ENCODE data around the gene DNAJC25.
"Not testable (repeated sequence)": the region's sequence is repeated elsewhere in the genome, so short reads cannot be mapped to it uniquely, and the experiment has no call there.

The DNAJC25 gene

GRCh38 chr9:111668026-111668573, 37.0 kb downstream of the DNAJC25 start:
- no peak for DNase-seq (ENCODE audit: low read depth)

DNA sequence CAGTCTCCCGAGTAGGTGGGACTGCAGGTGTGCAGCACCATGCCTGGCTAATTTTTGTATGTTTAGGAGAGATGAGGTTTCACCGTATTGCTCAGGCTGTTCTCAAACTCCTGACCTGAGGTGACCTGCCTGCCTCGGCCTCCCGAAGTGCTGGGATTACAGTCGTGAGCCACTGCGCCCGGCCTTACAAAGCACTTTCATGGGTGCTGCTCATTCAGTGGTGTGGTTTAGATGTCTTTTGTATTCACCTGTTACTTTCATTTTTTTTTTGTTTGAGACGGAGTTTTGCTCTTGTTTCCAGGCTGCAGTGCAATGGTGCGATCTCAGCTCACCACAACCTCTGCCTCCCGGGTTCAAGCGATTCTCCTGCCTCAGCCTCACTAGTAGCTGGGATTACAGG, 37.5 kb downstream of the DNAJC25 start:
- not testable (repeated sequence) for DNase-seq (ENCODE audit: low read depth)

GRCh38 chr9:111674319-111674718, 43.2 kb downstream of the DNAJC25 start:
- no peak for DNase-seq (ENCODE audit: low read depth)

GRCh38 chr9:111676116-111676515, 45.0 kb downstream of the DNAJC25 start:
- DNase-seq (ENCODE audit: low read depth), result no peak

DNA sequence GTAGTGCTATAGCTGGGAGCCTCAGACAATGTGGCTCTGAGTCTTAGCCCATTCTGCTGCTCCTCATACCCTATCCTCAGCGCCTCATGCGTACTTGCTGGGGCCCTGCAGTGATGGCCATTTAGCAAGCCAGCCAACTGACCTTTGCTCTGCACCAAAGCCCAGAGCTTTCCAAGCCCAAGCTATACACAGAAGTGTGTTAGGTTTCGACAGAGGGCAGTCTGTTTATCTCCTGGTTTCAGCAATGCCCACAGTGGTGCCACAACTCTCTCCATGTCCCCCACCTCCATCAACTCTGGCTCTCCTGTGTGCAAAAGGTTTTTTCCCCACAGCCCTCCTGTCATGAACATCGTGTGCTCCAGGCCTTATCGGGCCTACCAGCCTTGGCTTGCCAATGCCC, 47.2 kb downstream of the DNAJC25 start:
- no peak for DNase-seq (ENCODE audit: low read depth)

- no peak for DNase-seq (ENCODE audit: low read depth)
Measured at GRCh38 chr9:111679199-111679598, 48.1 kb downstream of the DNAJC25 start.

- no peak for DNase-seq (ENCODE audit: low read depth)
Measured at GRCh38 chr9:111683392-111683791, 52.3 kb downstream of the DNAJC25 start.

DNA sequence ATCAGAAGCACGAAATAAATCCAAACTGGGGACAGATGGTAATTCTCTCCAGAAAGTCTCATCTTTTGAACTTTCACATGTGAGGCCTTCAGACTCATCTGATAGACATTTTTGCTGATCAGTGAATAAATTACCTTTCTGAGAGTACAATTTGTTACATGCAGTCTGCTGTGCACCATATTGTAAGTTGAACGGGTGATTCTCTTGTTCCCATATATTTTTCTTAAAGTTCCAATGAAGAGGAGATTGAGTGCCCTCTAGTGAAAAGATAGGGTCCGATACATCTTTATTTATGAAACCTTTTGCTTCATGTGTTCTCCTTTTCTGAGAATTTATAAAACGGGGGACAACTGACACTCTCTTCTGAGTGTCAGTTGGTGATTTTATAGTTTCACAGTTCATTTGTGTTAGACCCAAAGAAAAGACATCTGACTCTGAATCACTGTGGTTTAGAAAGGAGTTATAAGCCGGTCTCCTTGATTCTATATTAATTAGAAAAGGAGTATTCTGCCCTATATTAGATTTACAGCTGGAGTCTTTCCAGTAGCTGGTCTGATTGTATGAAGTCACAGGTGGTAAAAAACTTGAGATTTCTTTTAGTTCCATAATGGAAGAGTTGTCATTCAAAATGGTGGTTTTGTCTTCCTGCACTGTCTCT, 60.7 kb downstream of the DNAJC25 start:
- no peak for DNase-seq (ENCODE audit: low read depth)

GRCh38 chr9:111696796-111697195, 65.7 kb downstream of the DNAJC25 start:
- DNase-seq (ENCODE audit: low read depth), result no peak

GRCh38 chr9:111700776-111701175, 69.6 kb downstream of the DNAJC25 start:
- no peak for DNase-seq (ENCODE audit: low read depth)
